ENCODE measurements around the gene FBXO10. TPM values are rescaled to one million over a fixed set of nuclear protein-coding genes. Genes with fewer than 3 reads are reported as not detected.

The FBXO10 gene
- total and polyA plus RNA-seq, 2 of the 8 experiments (the other 6 are each of a cell fraction or from before 2014, with no cell fraction given), result 13.1 to 13.9 TPM

DNA sequence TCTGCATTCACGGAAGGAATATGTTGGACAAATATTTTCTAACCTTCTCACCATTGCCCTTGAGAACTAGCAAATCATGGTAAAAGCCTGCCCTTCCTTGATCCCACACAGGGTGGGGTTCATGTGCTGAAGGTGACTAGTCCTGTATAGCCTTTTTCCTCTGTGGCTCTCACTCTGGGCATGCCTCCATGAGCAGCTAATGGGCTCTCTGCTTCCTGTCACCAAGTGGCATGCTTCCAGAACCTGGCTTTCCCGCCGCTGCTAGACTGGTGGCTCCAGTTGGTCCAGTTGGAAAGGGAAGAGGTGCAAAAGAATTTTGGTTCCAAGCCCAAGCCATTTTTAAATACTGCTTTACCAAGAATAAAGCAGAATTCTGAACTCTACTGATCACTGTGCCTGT lies 35.5 kb downstream of the FBXO10 start:
- no peak overlapping the region for H2AK5ac ChIP-seq (ENCODE audit: low read depth, low read length)
- H4K20me1 ChIP-seq (replicated peaks in 1 of 2; ENCODE audit: control insufficient read depth in 1 of 2, insufficient read depth in 2 of 2, low read length in 2 of 2), result peaks cover 0 to 7% of the 10 kb centered on the region in 2 experiments
- H3K79me1 ChIP-seq (ENCODE audit: low read depth, low read length), result no peaks in the 10 kb centered on the region
- no peak overlapping the region for H3K27ac ChIP-seq (ENCODE audit: low read depth, low read length)
- no peak overlapping the region for H3K56ac ChIP-seq (replicated peaks; ENCODE audit: insufficient read length, low read depth, low read length)
- H4K8ac ChIP-seq (ENCODE audit: extremely low read depth, insufficient read depth, low read length), result no peak overlapping the region
- no peak overlapping the region for H4K91ac ChIP-seq (replicated peaks; ENCODE audit: insufficient read length, low read length)
- ChIA-PET POLR2A (ENCODE audit: partially characterized antibody) (no interaction called here), CTCF (ENCODE audit: partially characterized antibody) (no interaction called here)
- no peaks in the 10 kb centered on the region for H3K23me2 ChIP-seq (ENCODE audit: low read depth, low read length)
- H3K27me3 ChIP-seq (replicated peaks in 1 of 4; ENCODE audit: control insufficient read depth in 3 of 4, extremely low read depth in 1 of 4, insufficient read depth in 3 of 4, low read length in 3 of 4), result no peaks in the 10 kb centered on the region
- no peak overlapping the region for H3K18ac ChIP-seq (ENCODE audit: extremely low read depth, low read length)
- no peak overlapping the region for H2BK120ac ChIP-seq (replicated peaks; ENCODE audit: low read depth, low read length)
- H3K36me3 ChIP-seq (ENCODE audit: control insufficient read depth in 2 of 4, insufficient read depth in 4 of 4, low read length in 3 of 4), result peaks cover 6 to 28% (median 14%) of the 10 kb centered on the region in 4 experiments; a peak in 6 of 8 replicates
- H3K4me1 ChIP-seq (replicated peaks in 1 of 4; ENCODE audit: control insufficient read depth in 3 of 4, insufficient read depth in 4 of 4, low read length in 3 of 4), result no peaks in the 10 kb centered on the region
- TF ChIP-seq HDAC2 (IDR thresholded peaks at IDR 0.05; ENCODE audit: borderline replicate concordance in 1 of 2, low read depth in 2 of 2, low read length in 2 of 2) (no peak), ZNF274 (IDR thresholded peaks at IDR 0.05; ENCODE audit: borderline replicate concordance, extremely low read depth, low read length) (no peak), POLR2A (IDR thresholded peaks at IDR 0.05; ENCODE audit: control extremely low read depth in 1 of 2, low read depth in 2 of 2, low read length in 2 of 2) (no peak), RNF2 (IDR thresholded peaks at IDR 0.05; ENCODE audit: borderline replicate concordance, low read depth, low read length, missing control alignments, poor library complexity, severe bottlenecking) (no peak), RAD21 (IDR thresholded peaks at IDR 0.05 in 1 of 2, conservative IDR thresholded peaks at IDR 0.05 in 1 of 2; ENCODE audit: low read depth in 2 of 2, low read length in 2 of 2) (0 out of 4 replicates have a peak, but pooled peaks of 1 of the 2 experiments have one; percentile 4)
- no peak overlapping the region for H2BK12ac ChIP-seq (ENCODE audit: low read depth, low read length)
- H3K9ac ChIP-seq (replicated peaks in 1 of 4; ENCODE audit: extremely low read depth in 1 of 4, low read depth in 3 of 4, low read length in 3 of 4), result no peak overlapping the region
- no peak overlapping the region for H2AFZ ChIP-seq (ENCODE audit: low read length)
- WGBS, 2 experiments (ENCODE audit: extremely low coverage in 1 of 2, insufficient coverage in 1 of 2, insufficient read length in 1 of 2, insufficient replicate concordance in 2 of 2, low coverage in 1 of 2, low lambda C conversion rate in 2 of 2, missing lambda C conversion rate in 1 of 2), result 89% methylated on average over 3 of the region's 3 CpGs; no CpG with 5 or more reads in 1 of the 2 experiments
- H3K14ac ChIP-seq (ENCODE audit: insufficient read length), result no peak overlapping the region
- no peak overlapping the region for H3K4me3 ChIP-seq (ENCODE audit: extremely low read depth in 1 of 4, insufficient read depth in 2 of 4, low read depth in 3 of 4, low read length in 4 of 4)
- no peak overlapping the region for H3K4me2 ChIP-seq (ENCODE audit: insufficient read depth in 1 of 2, low read depth in 2 of 2, low read length in 2 of 2)
- no peak overlapping the region for H2BK15ac ChIP-seq (ENCODE audit: low read length)
- no peaks in the 10 kb centered on the region for H3K79me2 ChIP-seq (ENCODE audit: control insufficient read depth in 1 of 2, insufficient read depth in 2 of 2, low read length in 2 of 2)
- no peak overlapping the region for H3K4ac ChIP-seq (replicated peaks; ENCODE audit: insufficient read length, low read depth, low read length)
- H3K9me3 ChIP-seq (ENCODE audit: insufficient read depth in 2 of 2, low read depth in 1 of 2, low read length in 1 of 2), result no peaks in the 10 kb centered on the region
- DNase-seq (ENCODE audit: low read depth in 1 of 2, low spot score in 2 of 2) (no peak), FAIRE-seq (no peak)
- H3K23ac ChIP-seq (ENCODE audit: insufficient read length), result no peak overlapping the region
- H2BK5ac ChIP-seq (ENCODE audit: low read depth, low read length), result no peak overlapping the region
- no peak overlapping the region for H2BK20ac ChIP-seq (ENCODE audit: low read length)
- no peak overlapping the region for H4K5ac ChIP-seq (ENCODE audit: insufficient read length, low read depth, low read length)
